Cardiac fibroblast (primary cell): Measurements from ENCODE around the gene MMP20.
"Not testable (repeated sequence)": the region's sequence is repeated elsewhere in the genome, so short reads cannot be mapped to it uniquely, and the experiment has no call there.

ENCODE experiments used
- DNase-seq, 2 donors: peaks; one replicate each; pipeline versions ENCODE4 v3.0.0 to v3.0.0-alpha.2; 2010; ENCODE audit warnings: low read depth in 2 of 2
- H3K4me3 ChIP-seq, 2 donors: replicated peaks in 1 of 2; 1 replicate in 1 of 2; 2 replicates in 1 of 2; pipeline ENCODE4 v1.5.1; 2011; ENCODE audit warnings: low read depth in 2 of 2, low read length in 2 of 2, mild to moderate bottlenecking in 2 of 2, moderate library complexity in 1 of 2
- TF ChIP-seq, protein P1 (sequence below): IDR thresholded peaks from one replicate; pipeline ENCODE4 v1.5.1; 2011; ENCODE audit warnings: low read depth, mild to moderate bottlenecking, low read length, inconsistent platforms

Gene MMP20

DNA sequence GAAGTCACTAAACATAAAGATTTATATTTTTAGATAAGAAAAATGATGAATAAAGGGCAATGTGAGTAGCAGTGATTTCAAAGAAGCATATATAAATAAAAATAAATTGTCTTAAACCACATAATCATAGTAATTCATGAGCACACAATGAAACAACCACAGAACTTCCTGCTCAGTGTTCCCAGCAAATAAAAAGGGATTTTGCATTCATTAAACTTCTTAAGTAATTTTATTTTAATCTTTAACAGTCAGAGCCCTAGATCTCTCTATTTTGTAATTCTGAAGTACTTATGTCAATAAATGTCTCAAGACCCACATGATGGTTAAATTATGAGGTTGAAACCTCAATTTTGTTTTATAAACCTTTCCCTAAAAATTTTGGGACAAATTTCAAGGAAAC lies 14.5 kb upstream of the MMP20 start:
- TF ChIP-seq, protein P1, sequence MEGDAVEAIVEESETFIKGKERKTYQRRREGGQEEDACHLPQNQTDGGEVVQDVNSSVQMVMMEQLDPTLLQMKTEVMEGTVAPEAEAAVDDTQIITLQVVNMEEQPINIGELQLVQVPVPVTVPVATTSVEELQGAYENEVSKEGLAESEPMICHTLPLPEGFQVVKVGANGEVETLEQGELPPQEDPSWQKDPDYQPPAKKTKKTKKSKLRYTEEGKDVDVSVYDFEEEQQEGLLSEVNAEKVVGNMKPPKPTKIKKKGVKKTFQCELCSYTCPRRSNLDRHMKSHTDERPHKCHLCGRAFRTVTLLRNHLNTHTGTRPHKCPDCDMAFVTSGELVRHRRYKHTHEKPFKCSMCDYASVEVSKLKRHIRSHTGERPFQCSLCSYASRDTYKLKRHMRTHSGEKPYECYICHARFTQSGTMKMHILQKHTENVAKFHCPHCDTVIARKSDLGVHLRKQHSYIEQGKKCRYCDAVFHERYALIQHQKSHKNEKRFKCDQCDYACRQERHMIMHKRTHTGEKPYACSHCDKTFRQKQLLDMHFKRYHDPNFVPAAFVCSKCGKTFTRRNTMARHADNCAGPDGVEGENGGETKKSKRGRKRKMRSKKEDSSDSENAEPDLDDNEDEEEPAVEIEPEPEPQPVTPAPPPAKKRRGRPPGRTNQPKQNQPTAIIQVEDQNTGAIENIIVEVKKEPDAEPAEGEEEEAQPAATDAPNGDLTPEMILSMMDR: no peak
- no peak for DNase-seq

GRCh38 chr11:102637731-102638130 lies 12.6 kb upstream of the MMP20 start:
- H3K4me3 ChIP-seq: no peak overlapping the region
- TF ChIP-seq, protein P1: no peak
- peak in 1 of 2 donors; percentile 14 for DNase-seq

More for the DNA sequence above, 14.5 kb upstream of the MMP20 start:
- H3K4me3 ChIP-seq: no peak overlapping the region

GRCh38 chr11:102633385-102634026 lies 8.4 kb upstream of the MMP20 start:
- DNase-seq: no peak
- TF ChIP-seq, protein P1: no peak

DNA sequence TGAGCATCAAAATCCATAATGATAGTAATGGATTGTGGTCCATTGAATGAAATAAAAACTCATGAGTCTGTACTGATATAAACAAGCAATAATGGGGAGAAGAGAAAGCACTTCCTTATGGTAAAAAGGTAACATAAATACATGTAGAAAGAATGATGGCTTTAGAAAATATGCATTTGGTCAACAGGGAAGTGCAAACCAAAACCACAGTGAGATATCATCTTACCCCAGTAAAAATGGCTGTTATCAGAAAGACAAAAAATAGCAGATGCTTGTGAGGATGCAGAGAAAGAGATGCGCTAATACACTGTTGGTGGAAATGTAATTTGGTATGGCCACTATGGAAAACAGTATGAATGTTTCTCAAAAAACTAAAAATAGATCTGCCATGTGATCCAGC lies 6.9 kb upstream of the MMP20 start:
- no peak overlapping the region for H3K4me3 ChIP-seq
- TF ChIP-seq, protein P1: no peak
- DNase-seq: no peak

More at GRCh38 chr11:102633385-102634026, 8.4 kb upstream of the MMP20 start:
- H3K4me3 ChIP-seq: no peak overlapping the region

- no peak overlapping the region for H3K4me3 ChIP-seq
- TF ChIP-seq, protein P1: no peak
- no peak for DNase-seq
These were observed 5.7 kb upstream of the MMP20 start for GRCh38 chr11:102630598-102631448.

DNA sequence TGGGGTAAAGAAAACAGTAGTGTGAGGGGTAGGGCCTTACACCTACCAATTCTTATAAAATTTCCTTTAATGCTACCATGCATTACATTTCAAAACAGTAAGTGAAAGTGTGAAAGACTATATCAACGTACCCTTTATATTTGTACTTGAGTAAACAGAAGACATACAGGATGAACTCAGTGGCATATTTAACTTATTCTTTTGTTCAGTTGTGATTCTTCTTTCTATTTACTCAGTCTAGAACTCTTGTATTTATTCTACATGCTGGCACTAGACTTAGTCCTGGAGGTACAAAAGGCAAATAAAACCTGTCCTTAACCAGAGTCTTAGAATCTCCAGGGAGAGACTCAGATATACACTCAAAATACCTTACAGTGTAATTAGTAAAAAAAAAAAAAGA lies 4.8 kb upstream of the MMP20 start:
- DNase-seq: not testable (repeated sequence)

DNA sequence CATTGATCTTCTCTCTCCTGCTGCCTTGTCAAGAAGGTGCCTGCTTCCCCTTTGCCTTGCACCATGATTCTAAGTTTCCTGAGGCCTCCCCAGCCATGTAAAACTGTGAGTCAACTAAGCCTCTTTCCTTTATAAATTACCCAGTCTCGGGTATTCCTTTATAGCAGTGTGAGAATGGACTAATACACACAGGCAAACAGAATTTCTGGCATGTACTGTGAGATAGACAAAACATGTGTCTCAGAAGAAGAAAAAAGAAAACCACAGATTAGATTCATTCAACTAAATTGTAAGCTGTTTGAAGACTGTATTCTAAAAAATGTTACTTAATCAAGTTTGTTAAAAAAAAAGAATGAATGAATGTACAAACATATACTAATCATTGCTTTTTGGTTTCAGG lies 1.5 kb upstream of the MMP20 start:
- no peak for DNase-seq
- TF ChIP-seq, protein P1: no peak
- H3K4me3 ChIP-seq: no peak overlapping the region

More for the DNA sequence above, 4.8 kb upstream of the MMP20 start:
- H3K4me3 ChIP-seq: not testable (repeated sequence)
